GM21576 (cell line): Measurements from ENCODE around the gene BABAM1.

Experiments used
- ATAC-seq: cut with Tn5 transposase; IDR thresholded peaks from one replicate; pipeline ENCODE4 v1.9.1; 2021; ENCODE audit warnings: mild to moderate bottlenecking, moderate library complexity; ENCODE audit not compliant: unreplicated experiment

BABAM1 gene

DNA sequence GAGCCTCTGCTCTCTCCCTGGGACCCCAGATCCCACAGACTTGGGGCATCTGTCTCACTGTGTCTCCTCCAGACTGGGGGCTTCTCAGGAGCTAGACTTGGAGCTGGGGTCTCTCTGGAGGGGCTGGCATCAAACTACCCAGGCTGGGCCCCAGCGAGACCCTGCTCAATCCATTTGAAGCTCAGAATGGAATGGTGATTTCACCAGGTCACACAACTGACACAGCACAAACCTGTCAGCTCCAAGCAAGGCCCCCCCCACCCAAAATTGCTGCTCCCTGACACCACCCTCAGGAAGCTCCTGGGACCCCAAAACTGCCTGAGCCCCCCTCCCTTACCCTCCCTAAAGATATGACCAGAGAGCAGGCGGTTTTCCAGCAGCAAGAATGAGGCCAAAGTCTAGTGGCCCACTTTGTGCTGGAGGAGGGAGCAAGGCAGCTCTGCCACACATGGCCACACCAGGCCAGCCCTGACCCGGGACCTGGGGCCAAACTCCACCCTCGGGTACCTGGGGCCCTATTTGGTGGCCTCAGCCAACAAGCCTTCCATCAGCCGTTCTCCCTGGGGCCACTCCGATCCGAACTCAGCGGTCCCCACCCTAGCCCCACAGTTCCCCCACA, 23.9 kb upstream of the BABAM1 start:
- ATAC-seq = no peak

DNA sequence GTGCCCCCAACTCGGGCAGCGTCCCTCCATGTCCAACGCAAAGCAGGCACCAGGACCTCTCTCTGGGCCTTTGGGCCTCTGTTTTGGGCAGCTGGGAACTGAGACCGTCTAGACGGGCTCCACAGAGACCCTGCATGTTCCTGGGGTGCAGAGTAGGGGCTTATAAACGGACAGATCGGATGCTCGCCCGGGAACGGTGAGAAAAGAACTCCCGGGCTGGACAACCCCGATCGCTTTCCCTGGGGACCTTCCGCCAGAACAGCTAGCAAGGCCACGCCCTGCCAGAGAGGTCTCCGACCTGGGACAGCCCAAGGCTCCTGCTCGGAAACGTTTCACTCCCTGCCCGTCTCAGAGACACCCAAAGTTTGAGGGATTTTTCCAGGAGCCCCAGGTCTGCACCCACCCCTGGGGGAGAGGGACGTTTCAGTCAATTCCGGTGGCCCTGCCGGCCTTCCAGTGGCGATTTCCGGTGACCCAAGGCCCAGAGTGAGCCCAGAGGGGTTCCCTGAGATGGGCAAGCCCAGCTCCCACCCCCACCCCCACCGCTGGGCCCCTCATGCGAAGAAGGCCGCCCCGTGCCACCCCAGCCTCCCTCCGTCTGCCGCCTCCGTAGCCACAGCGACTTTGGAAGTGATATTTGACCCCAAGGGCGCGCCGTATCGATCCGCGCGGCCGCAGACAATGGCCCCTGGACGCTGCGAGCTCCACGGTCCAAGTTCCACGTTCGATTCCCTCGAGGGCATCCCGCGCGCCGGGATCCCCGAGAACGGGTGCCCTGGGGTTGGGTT, 23.2 kb upstream of the BABAM1 start:
- no peak for ATAC-seq

DNA sequence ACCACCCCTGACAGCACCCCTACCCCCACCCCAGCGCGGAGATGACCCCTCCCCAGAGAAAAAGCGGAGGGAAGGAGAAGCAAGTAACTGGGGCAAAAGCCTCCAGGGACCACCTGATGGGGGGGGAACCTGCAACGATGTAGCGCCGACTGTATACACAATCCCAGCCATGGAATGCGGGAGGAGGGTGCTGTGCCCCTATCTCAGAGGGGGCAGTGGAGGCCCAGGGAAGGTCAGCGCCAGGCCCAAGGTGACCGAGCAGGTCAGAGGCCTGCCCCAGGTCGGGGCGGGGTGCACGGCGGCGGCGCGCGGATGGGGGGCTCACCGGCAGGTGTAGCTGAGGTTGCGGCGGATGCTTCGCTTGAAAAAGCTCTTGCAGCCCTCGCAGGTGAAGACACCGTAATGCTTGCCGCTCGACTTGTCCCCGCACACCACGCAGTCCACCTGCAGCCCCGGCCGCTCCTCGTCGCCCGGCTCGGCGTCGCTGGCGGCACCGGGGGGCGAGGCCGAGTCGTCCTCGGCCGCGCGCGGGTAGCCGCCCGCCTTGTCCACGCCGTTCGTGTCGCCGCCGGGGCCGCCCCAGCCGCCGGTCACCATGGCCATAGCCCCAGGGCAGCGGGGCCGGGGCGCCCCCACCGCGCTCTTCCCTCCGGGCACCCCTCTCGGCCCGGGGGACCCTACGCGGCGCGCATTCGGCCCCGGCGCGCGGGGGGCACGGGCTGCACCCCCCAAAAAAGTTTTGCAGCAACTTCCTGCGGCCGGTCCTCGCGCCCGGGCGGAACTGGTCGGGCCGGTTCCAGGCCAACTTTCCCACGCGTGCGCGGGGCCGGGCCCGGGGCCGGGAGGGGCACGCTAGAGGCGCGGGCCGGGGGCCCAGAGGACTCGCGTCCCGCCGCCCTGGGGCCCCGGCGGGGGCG, 22.4 kb upstream of the BABAM1 start:
- no peak for ATAC-seq

DNA sequence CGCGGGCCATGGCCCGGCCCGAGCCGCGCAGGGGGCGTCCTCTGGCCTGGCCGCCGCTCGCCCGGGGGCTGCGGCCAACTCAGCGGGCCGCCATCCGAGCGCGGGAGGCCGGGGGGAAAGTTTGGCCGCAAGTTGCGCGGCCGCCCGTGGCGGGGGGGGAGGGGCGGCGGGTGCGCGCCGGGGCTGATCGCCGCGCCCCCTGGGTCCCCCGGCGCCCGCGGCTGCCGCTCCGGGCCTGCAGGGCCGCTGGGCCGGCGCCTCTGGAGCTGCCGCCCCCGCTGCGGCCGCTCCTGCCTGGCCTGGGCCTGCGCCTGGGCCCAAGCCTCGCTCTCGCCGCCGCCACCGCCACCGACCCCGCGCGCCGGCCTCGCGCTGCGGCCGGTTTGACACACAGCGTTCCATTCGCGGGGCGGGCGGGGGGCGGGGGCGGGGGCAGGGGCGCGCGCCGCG, 21.7 kb upstream of the BABAM1 start, which contains the start of gene NR2F6:
Gene NR2F6, minus strand, starts transcription at position 385 of the 450 bp plus-strand sequence. CDS start 699 bp downstream, outside the sequence.
- ATAC-seq = peak; percentile 5

DNA sequence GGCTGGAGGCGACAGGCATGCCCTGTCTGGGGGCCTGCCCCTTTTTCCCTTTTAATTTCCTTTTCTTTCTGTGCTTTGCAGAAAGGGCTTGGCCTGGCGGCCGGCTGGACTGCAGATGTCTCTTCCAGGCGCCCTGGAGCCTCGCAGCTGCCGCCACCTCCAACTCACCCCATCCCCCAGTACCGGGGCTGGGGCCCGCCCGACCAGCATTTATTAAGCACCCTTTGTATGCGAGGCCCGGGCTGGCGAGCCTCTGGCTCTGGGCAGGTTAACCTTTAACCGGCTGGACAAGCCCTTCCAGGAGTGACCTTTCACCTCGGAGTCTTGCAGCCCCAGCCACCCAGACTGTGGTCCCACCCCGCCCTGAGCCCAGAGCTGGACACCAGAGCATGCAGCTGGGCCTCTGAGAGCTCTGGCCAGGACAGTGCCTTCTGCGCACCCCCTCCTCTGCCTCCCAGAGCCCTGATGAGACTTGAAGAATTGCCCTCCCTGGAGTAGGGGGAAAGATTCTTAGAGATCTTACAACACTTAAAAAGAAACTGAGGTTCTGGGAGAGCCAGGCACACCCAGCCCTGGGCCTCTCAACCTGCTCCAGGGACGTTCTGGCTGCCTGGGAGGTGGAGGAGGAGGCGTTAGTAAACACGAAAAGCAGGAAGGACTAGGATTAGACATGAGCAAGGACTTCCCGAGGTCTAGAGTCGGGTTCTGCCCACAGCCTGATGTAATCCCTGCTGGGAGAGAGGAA, 20.4 kb upstream of the BABAM1 start:
- no peak for ATAC-seq

DNA sequence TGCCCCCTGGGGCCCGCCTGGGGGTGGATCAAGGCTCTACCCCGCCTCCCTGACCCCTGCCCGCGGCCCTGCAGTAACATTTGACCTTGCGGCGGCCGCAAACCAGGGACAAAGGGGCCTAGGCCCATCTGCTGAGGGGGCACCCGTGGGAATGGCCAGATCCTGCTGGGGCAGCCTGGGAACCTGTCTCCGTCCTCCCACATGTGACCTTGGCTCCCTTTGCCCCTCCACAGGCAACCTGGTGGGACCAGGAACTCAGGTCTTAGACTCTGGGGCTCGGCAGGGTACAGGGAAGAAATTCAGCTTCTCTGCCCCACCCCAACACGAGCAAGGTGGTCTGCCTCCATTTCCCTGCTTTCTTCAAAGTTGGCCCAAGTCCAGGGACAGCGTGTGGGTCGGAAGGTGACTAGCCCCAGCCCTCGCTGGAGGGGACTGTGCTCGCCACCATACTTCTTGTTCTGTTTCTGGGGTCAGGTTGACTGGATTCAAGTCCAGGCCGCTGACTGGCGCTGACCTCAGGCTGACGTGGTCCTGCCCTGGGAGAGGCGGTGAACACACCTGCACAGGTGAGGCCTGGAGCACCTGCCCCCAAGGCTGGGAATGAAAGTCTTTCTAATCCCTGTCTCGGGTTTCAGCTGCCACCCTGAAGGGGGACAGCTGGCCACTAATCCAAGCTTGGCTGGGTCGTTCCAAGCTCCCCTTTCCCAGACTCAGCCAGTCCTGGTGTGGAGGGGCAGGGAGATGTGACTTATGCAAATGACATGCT, 19.0 kb upstream of the BABAM1 start:
- ATAC-seq = no peak

DNA sequence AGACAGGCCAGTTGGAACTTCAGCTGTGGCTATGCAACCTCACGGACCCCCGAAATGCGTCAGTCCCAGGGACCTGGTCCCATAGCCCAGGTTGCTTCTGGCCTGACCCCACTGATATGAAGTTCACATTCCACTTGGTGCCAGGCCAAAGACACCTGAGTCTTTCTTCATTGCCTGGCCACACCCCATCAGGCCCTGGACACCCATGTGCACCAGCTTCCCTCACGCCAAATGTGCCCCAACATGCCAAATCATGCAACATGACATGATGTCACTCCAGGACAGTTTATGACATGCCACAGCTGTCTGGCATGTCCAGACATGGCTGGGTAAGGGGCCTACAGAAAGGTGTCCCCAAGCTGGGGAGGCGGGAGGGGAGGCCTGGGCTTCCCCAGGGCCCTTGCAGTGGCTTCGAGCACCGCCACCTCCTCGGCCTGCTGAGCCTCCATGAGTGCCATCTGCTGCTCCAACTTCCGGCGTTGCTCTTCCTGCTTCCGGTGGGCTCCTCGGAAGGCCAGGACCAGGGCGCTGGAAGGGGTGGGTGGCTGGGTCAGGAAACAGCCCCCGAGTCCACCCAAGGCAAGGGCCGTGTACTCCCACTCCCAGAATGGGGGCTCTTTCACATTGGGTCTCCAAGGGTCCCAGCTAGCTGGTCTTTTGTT, 17.2 kb upstream of the BABAM1 start:
- ATAC-seq = no peak

DNA sequence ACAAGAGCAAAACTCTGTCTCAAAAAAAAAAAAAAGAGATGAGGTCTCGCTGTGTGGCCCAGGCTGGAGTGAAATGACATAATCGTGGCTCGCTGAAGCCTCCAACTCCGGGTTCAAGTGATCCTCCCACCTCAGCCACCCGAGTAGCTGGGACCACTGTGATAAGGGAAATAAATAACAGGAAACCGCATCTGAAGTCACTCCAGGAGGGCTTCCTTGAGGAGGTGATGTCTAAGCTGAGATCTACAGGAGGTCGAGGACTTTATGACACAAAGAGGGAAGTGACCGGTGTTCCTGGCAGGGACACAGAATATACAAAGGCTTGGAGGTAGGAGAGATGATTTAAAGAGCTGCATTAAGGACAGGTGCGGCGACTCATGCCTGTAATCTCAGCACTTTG, 12.6 kb upstream of the BABAM1 start:
- no peak for ATAC-seq

DNA sequence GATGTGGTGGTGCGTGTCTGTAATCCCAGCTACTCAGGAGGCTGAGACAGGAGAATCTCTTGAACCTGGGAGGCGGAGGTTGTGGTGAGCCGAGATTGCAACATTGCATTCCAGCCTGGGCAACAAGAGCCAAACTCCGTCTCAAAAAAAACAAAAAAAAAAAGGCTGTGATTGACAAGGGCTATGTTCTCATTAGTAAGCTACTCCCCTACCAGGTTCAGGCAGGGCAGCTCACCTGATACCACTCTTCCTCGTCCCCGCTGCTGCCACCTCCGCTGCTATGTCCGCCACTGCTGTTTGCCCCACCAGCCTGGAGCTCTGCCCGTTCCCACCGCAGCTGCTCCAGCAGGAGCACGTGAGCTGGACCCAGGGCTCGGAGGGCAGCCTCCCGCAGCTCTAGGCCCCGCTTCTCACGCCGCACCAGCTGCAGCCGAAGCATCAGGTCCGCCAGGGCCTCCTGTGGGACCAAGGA, 12.1 kb upstream of the BABAM1 start:
- no peak for ATAC-seq

DNA sequence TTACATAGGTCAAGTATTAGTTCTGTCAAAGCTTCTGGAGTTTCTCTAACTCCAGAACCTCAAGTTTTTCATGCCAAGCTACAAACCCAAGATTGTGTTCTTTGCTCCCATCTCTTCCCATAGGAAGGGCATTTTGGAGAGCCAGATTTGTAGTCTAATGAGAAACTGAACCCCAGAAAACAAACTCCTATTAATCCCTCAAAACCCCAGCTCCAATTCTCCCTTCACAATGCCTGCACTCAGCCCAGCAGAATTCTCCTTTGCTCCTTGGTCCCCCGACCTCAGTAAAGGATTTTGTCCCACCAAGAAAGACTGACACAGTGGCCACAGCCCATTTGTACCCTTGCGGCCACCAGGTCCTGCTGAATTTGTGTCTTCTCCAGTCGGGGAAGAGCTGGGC, 11.1 kb upstream of the BABAM1 start:
- ATAC-seq = no peak

DNA sequence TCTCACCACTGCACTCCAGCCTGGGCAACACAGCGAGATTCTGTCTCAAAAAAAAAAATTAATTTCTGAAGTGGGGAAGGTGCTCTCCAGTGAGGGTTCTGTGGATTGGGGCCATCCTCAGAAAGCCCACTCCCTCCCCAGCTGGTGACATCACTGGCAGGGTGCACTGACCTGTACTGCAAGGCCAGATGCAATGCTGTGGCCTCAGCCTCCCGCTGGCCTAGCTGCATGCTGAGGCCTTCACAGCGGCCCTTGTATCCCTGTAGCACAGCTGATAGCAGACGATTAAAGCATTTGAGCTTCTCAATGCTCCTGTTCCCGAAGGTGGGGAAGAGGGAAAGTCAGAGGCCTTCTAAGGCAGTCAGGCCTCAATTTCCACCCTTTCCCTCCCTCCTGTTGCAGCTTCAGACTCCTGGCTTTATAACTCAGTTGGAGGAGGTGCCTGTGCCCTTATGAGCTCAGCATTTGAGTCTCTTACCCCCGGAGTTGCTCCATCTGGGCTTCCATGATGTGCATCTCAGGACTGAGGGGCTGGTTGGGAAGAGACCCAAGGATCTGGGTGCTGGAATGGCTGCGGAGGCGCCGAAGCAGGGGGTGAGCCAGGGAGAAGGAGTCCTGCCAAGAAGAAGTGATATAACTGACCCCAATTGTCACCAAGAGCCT, 8.0 kb upstream of the BABAM1 start:
- no peak for ATAC-seq

DNA sequence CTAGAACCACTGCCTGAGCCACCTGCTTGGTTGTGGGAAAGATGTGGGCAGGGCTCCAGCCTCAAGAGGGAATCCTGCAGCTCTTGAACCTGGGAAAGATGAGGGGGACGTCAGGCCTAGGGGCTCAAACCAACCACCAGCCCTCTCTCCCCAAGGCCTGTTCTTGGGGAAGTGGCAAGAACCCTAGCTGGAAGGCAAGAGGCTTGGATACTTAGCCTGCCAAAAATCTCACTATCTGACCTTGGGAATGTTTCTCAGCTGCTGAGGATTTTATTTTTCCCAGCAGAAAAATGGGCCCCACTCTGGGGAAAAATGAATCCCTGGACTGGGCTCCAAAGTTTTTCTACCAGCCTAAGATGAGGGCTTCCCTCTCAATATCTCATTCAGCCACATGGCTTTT, 7.3 kb upstream of the BABAM1 start:
- no peak for ATAC-seq

DNA sequence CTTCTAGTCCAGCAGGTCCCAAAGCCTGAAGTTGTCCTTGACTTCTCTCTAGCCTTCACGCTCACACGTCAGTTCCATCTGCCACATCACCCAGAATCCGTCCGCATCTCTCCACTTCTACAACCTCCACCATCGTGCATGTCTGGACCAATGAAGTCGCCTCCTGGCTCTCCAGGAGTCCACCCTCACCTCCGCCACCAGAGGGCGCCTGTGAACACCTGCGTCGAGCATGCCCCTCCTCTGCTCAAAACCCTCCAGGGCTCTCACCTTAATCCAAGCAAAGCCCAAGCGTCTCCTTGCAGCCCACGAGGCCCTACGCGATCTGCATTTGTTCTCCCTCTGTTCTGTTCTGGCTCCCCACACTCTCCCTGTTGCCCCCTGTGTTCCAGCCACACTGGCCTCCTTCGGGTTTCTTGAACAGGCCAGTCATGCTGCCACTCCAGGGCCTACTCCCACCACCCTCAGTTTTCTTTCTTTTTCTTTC, 6.4 kb upstream of the BABAM1 start:
- no peak for ATAC-seq

DNA sequence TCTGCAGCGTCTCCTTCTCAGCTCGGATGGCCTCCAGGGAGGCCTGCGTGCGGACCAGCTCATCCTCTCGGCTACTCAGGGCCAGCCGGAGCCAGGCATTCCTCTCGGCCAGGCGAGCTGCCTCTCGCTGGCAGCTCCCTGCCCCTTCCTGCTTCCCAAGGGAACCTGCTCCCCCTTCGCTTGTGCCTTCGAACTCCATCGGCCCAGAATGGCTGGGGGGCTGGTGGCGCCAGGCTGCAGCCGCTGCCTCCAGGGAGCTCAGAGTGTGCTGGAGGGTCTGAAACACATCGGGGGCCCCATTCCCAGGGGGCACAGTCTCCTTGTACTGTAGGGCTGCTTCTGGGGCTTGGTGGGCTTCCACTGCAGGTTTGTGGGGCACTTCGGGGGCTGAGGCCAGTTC, 4.7 kb upstream of the BABAM1 start:
- no peak for ATAC-seq

DNA sequence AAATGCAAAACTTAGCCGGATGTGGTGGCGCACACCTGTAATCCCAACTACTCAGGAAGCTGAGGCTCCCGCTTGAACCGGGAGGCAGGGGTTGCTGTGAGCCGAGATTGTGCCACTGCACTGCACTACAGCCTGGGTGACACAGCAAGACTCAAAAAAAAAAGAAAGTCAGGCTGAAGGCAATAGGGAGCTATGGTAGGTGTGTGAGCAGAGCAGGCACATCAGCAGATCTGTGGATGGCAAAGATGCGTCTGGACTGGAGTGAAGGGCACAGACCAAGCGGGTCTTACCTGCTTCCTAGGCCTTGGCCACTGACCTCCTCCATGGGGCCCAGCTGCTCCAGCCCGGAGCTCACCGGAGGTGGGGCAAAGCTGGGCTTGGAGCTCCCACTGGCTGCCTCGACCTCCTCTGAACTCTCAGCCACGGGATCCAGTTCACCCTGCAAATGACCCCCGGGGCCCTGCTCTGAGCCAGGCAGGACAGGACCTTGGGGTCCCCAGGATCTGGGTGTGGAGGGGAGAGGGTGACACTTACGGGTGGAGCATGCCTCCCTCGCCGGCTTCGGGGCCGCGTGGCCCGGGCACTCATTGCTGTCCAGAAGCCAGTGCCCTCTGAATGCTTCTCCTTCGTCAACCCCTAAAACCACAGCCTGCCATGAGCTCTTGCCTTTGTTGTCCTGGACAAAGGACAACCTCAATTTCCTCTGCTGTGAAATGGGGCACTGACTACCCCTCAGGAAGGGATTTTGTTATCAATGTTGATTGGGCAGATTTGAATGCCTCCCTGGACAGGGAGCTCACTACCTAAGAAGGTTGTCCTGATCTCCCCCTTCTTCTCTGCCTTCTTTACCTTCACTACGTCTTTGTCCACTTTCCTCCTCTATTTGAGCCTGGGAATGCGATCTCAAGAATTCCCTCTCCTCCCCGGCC, 3.3 kb upstream of the BABAM1 start:
- no peak for ATAC-seq

DNA sequence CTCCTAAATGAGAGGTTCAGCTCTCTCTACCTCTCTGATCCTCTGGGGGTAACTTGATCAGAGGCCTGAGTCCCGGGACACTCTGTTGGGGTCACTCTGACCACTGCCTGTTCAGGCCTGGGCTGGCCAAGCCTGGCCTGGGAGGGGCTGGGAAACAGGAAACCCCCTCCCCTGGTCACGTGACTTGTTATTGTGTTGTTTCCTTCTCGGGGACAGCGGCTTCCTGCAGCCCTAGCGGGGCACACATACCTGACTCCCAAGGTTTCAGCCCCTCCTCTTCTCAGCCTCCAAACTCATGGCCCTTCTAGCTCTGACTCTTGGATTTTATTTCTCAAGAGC, 2.6 kb upstream of the BABAM1 start, which contains the start of gene USHBP1:
Gene USHBP1, minus strand, starts transcription at position 105 of the 339 bp plus-strand sequence. CDS start 446 bp downstream, outside the sequence.
- ATAC-seq = no peak

DNA sequence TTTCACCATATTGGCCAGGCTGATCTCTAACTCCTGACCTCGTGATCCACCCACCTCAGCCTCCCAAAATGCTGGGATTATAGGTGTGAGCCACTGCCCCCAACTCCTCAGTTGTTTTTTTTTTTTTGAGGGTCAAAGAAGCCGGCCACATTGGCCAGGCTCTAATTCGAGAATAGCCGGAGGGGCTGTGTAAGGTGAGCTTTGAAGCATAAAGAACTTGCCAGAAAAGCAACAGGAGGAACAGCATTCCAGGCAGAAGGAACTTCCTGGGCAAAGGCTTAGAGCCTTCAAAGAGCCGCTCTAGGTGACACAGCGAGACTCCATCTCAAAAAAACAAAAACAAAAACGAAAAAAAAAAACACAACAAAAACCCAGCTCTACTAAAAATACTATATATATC, 1.2 kb upstream of the BABAM1 start:
- ATAC-seq = no peak

DNA sequence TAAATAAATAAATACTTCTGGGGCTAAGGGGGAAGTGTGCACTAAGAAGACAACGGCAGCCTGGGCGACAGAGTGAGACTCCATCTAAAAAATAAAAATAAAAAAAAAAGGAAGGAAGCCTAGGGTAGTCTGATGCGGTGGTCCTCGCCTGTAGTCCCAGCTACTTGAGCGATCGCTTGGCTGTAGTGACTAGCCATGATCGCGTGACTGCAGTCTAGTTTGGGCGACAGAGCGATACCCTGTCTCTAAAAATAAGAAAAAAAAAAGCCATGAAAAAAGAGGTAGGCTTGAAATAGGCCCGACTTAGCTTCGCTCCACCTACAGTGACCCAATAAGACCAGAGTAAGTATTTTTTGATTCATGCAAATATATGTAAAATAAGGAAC, 661 bp upstream of the BABAM1 start:
- peak; percentile 17 for ATAC-seq
